ENCODE results near the gene HYAL3.
"Not testable (repeated sequence)": the region's sequence is repeated elsewhere in the genome, so short reads cannot be mapped to it uniquely, and the experiment has no call there.

Gene HYAL3

GRCh38 chr3:50290161-50290641 is 9.0 kb downstream of the HYAL3 start:
- no peak for DNase-seq (ENCODE audit: low read depth)

GRCh38 chr3:50289130-50289529 is 10.1 kb downstream of the HYAL3 start:
- no peak for DNase-seq (ENCODE audit: low read depth)

- no peak for DNase-seq (ENCODE audit: low read depth)
Observed at GRCh38 chr3:50288387-50289007, 10.7 kb downstream of the HYAL3 start.

- DNase-seq (ENCODE audit: low read depth) = no peak
Observed at GRCh38 chr3:50287262-50287661, 11.9 kb downstream of the HYAL3 start.

- DNase-seq (ENCODE audit: low read depth) = no peak
Observed at GRCh38 chr3:50286322-50287227, 12.6 kb downstream of the HYAL3 start.

GRCh38 chr3:50284121-50284520 is 15.1 kb downstream of the HYAL3 start:
- DNase-seq (ENCODE audit: low read depth) = not testable (repeated sequence)

- no peak for DNase-seq (ENCODE audit: low read depth)
Observed at GRCh38 chr3:50279255-50280016, 19.8 kb downstream of the HYAL3 start.

- DNase-seq (ENCODE audit: low read depth) = no peak
Observed at GRCh38 chr3:50278880-50279224, 20.4 kb downstream of the HYAL3 start, which contains the start of gene LSMEM2. Gene LSMEM2, plus strand, starts transcription at chr3:50279087. Its CDS starts 27 bp downstream, at chr3:50279114.

GRCh38 chr3:50278123-50278879 is 20.9 kb downstream of the HYAL3 start:
- no peak for DNase-seq (ENCODE audit: low read depth)

GRCh38 chr3:50276762-50277101 is 22.5 kb downstream of the HYAL3 start:
- DNase-seq (ENCODE audit: low read depth) = no peak

GRCh38 chr3:50275996-50276761 is 23.0 kb downstream of the HYAL3 start:
- no peak for DNase-seq (ENCODE audit: low read depth)

GRCh38 chr3:50275141-50275995 is 23.8 kb downstream of the HYAL3 start:
- no peak for DNase-seq (ENCODE audit: low read depth)

- DNase-seq (ENCODE audit: low read depth) = no peak
Observed at GRCh38 chr3:50274371-50275104, 24.7 kb downstream of the HYAL3 start.

- no peak for DNase-seq (ENCODE audit: low read depth)
Observed at GRCh38 chr3:50273689-50274065, 25.5 kb downstream of the HYAL3 start.

- no peak for DNase-seq (ENCODE audit: low read depth)
Observed at GRCh38 chr3:50272911-50273688, 26.1 kb downstream of the HYAL3 start.

GRCh38 chr3:50272538-50272910 is 26.7 kb downstream of the HYAL3 start:
- not testable (repeated sequence) for DNase-seq (ENCODE audit: low read depth)

GRCh38 chr3:50271314-50271936 is 27.8 kb downstream of the HYAL3 start:
- no peak for DNase-seq (ENCODE audit: low read depth)
